HG02970 (cell line): ENCODE measurements around the gene ZNF555.
"Not testable (repeated sequence)": the region's sequence is repeated elsewhere in the genome, so short reads cannot be mapped to it uniquely, and the experiment has no call there.

ENCODE experiments used
- ATAC-seq: cut with Tn5 transposase; IDR thresholded peaks from one replicate; pipeline ENCODE4 v1.9.1; 2021; ENCODE audit warnings: mild to moderate bottlenecking, moderate library complexity, moderate number of reproducible peaks; ENCODE audit not compliant: unreplicated experiment, low FRiP score

The ZNF555 gene

GRCh38 chr19:2840794-2841791, at the start of gene ZNF555:
Gene ZNF555 (plus strand): TSS chr19:2841475. CDS start chr19:2841573, 98 bp downstream.
- ATAC-seq: peak; percentile 90

- no peak for ATAC-seq
These were observed 49.4 kb upstream of the ZNF555 start for GRCh38 chr19:2791876-2792275.

GRCh38 chr19:2792666-2793065, 48.6 kb upstream of the ZNF555 start:
- not testable (repeated sequence) for ATAC-seq

GRCh38 chr19:2793126-2793525, 48.1 kb upstream of the ZNF555 start:
- no peak for ATAC-seq

GRCh38 chr19:2793577-2793976, 47.7 kb upstream of the ZNF555 start:
- no peak for ATAC-seq

- no peak for ATAC-seq
These were observed 45.2 kb upstream of the ZNF555 start for GRCh38 chr19:2795827-2796658.

- ATAC-seq: no peak
These were observed 44.5 kb upstream of the ZNF555 start for GRCh38 chr19:2796659-2797266.

GRCh38 chr19:2797280-2797679, 44.0 kb upstream of the ZNF555 start:
- ATAC-seq: no peak

GRCh38 chr19:2798158-2798685, 43.1 kb upstream of the ZNF555 start:
- ATAC-seq: no peak

- no peak for ATAC-seq
These were observed 42.5 kb upstream of the ZNF555 start for GRCh38 chr19:2798733-2799132.

GRCh38 chr19:2799273-2800020, 41.8 kb upstream of the ZNF555 start:
- no peak for ATAC-seq

- ATAC-seq: no peak
These were observed 40.8 kb upstream of the ZNF555 start for GRCh38 chr19:2800506-2800905.

GRCh38 chr19:2802826-2803225, 38.4 kb upstream of the ZNF555 start:
- ATAC-seq: no peak

- no peak for ATAC-seq
These were observed 37.7 kb upstream of the ZNF555 start for GRCh38 chr19:2803486-2804155.

- no peak for ATAC-seq
These were observed 36.9 kb upstream of the ZNF555 start for GRCh38 chr19:2804156-2805004.

GRCh38 chr19:2805261-2805900, 35.9 kb upstream of the ZNF555 start:
- no peak for ATAC-seq

GRCh38 chr19:2805991-2806649, 35.2 kb upstream of the ZNF555 start:
- no peak for ATAC-seq
